Endothelial cell of umbilical vein (primary cell): ENCODE data around the gene PTPRCAP.
"Not testable (repeated sequence)": the region's sequence is repeated elsewhere in the genome, so short reads cannot be mapped to it uniquely, and the experiment has no call there.

Experiments used
- EZH2 ChIP-seq: IDR thresholded peaks from 2 replicates; pipeline ENCODE4 v1.6.1; 2012; ENCODE audit warnings: borderline replicate concordance, low read depth, mild to moderate bottlenecking, moderate library complexity, low read length, inconsistent platforms; ENCODE audit not compliant: severe bottlenecking
- FOS ChIP-seq: IDR thresholded peaks from 2 replicates; pipeline ENCODE4 v1.6.1; 2011; ENCODE audit warnings: mild to moderate bottlenecking, low read length, moderate library complexity, borderline replicate concordance; ENCODE audit not compliant: insufficient read depth
- MYC ChIP-seq: IDR thresholded peaks from one replicate; pipeline ENCODE4 v1.6.1; 2011; ENCODE audit warnings: mild to moderate bottlenecking, low read depth, low read length
- POLR2A ChIP-seq: IDR thresholded peaks from 2 replicates; pipeline ENCODE4 v1.6.1; 2012; ENCODE audit warnings: low read depth, mild to moderate bottlenecking, control low read depth, low read length
- TF ChIP-seq, protein P1 (sequence below), 2 donors: IDR thresholded peaks; 1 replicate in 1 of 2; 2 replicates in 1 of 2; pipeline ENCODE4 v1.5.1; 2011; ENCODE audit warnings: low read length in 2 of 2, mild to moderate bottlenecking in 2 of 2, moderate library complexity in 2 of 2, control low read depth in 1 of 2, inconsistent platforms in 1 of 2, low read depth in 1 of 2; ENCODE audit not compliant: insufficient read depth in 1 of 2; ENCODE audit errors: extremely low read depth in 1 of 2

DNA sequence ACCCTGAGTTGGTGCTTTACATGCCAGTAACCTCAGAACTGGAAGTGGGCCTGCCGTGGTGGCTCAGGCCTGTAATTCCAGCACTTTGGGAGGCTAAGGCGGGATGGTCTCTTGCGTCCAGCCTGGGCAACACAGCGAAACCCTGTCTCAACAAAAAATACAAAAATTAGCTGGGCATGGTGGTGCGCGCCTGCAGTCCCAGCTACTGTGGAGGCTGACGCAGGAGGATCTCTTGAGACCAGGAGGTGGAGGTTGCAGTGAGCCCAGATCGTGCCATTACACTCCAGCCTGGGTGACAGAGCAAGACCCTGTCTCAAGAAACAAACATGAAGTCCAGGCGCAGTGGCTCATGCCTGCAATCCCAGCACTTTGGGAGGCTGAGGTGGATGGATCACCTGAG is 34.4 kb downstream of the PTPRCAP start:
- not testable (repeated sequence) for TF ChIP-seq MYC, POLR2A, EZH2, FOS
- TF ChIP-seq, protein P1, sequence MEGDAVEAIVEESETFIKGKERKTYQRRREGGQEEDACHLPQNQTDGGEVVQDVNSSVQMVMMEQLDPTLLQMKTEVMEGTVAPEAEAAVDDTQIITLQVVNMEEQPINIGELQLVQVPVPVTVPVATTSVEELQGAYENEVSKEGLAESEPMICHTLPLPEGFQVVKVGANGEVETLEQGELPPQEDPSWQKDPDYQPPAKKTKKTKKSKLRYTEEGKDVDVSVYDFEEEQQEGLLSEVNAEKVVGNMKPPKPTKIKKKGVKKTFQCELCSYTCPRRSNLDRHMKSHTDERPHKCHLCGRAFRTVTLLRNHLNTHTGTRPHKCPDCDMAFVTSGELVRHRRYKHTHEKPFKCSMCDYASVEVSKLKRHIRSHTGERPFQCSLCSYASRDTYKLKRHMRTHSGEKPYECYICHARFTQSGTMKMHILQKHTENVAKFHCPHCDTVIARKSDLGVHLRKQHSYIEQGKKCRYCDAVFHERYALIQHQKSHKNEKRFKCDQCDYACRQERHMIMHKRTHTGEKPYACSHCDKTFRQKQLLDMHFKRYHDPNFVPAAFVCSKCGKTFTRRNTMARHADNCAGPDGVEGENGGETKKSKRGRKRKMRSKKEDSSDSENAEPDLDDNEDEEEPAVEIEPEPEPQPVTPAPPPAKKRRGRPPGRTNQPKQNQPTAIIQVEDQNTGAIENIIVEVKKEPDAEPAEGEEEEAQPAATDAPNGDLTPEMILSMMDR (IDR thresholded peaks at IDR 0.05; ENCODE audit: extremely low read depth in 1 of 2, insufficient read depth in 1 of 2, low read depth in 1 of 2, low read length in 2 of 2): not testable (repeated sequence)
